ENCODE data around the gene MYL10. TPM values are rescaled to one million over a fixed set of nuclear protein-coding genes. Genes with fewer than 3 reads are reported as not detected.

The MYL10 gene
- total RNA-seq, 4 donors from 2014 or later = not detected

DNA sequence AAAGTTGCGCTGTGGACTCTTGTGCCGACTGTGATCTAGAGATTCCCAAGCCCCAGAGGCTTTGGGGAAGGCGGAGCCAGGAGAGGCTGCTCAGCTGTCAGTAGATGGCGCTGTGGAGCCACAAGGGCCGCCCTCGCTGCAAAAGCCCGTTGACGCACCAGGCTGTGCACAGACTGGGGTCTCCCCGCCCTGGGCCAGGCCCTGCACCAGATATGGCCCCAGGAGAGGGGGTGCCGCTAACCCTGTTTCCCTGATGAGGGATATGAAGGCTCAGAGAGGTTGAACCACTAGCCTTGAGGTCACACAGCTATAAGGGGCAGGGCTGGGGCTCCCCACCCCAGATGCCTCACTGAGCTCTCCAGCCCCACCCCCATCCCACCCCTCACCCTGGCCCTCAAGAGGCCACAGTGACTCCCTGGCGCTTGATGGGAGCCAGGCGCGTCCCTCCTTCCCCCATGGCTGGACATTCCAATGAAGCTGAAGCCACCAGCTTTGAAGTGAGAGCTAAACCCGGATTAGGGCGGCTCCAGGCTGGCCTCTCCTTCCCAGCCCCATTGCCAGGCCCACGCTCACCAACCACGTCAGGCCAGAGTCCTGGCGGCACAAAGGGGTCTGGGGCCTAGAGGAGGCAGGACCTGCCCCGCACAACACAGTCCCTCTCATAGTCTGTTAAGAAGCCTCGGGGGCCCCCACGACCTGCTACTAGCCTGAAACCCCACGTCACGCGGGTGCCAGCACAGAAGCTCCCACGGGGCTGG lies 26.4 kb downstream of the MYL10 start:
- DNase-seq = peak; percentile 83
- in situ Hi-C loops (cut with MboI; ENCODE audit: low pct_ligation_motif_present in 1 of 4, low pct_unique_long_range_greater_than_20kb in 1 of 4, low sequenced_read_pairs in 3 of 4) (no loop called here), intact Hi-C loops (cut with DNase I; ENCODE audit: low total_unique reads) (loop anchor here (2.0 kb wide), 1 partner anchor 668 kb away; no protein-coding TSS in a partner anchor)
- Histone ChIP-seq H3K27me3 (no peaks in the 10 kb centered on the region), H3K4me3 (no peak overlapping the region), H3K9me3 (no peaks in the 10 kb centered on the region), H3K4me1 (peaks cover 3 to 16% (median 14%) of the 10 kb centered on the region in 4 donors), H3K36me3 (no peaks in the 10 kb centered on the region), H3K27ac (no peak overlapping the region)
- TF ChIP-seq POLR2A (IDR thresholded peaks at IDR 0.05) (no peak), EP300 (IDR thresholded peaks at IDR 0.05; ENCODE audit: low read depth) (no peak)
- TF ChIP-seq, protein P1, sequence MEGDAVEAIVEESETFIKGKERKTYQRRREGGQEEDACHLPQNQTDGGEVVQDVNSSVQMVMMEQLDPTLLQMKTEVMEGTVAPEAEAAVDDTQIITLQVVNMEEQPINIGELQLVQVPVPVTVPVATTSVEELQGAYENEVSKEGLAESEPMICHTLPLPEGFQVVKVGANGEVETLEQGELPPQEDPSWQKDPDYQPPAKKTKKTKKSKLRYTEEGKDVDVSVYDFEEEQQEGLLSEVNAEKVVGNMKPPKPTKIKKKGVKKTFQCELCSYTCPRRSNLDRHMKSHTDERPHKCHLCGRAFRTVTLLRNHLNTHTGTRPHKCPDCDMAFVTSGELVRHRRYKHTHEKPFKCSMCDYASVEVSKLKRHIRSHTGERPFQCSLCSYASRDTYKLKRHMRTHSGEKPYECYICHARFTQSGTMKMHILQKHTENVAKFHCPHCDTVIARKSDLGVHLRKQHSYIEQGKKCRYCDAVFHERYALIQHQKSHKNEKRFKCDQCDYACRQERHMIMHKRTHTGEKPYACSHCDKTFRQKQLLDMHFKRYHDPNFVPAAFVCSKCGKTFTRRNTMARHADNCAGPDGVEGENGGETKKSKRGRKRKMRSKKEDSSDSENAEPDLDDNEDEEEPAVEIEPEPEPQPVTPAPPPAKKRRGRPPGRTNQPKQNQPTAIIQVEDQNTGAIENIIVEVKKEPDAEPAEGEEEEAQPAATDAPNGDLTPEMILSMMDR (IDR thresholded peaks at IDR 0.05) = peak; percentile 72 to 92 (median 82)
- WGBS, 2 donors (ENCODE audit: low coverage in 1 of 2) = 64% methylated on average over 18 of the region's 25 CpGs; no CpG with 5 or more reads in 1 of the 2 donors

DNA sequence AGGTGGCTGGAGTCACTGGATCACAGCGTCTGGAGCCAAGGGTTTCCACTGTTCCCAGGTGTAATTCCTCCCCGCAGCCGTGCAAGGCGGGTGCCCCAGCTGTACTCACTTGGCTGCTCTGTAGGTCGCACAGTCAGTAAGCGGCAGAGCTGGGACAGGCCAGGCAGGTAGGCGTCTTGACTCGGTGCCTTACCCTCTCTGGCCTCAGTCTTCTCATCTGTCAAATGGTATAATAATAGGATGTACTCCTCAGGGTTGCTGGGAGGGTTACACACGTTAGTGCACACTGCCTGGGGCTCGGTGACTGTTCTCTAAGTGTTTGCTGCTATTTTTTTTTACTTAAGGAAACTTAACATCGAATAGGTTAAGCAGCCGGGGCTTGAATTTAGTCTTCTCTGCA lies 27.0 kb downstream of the MYL10 start:
- Histone ChIP-seq H3K27me3 (no peaks in the 10 kb centered on the region), H3K4me1 (peaks cover 3 to 16% (median 14%) of the 10 kb centered on the region in 4 donors), H3K27ac (no peak overlapping the region), H3K36me3 (no peaks in the 10 kb centered on the region), H3K9me3 (no peaks in the 10 kb centered on the region), H3K4me3 (no peak overlapping the region)
- WGBS, 2 donors (ENCODE audit: low coverage in 1 of 2) = 50 to 62% methylated on average over 2 to 11 of the region's 12 CpGs
- DNase-seq = no peak
- in situ Hi-C loops (cut with MboI; ENCODE audit: low pct_ligation_motif_present in 1 of 4, low pct_unique_long_range_greater_than_20kb in 1 of 4, low sequenced_read_pairs in 3 of 4) (no loop called here), intact Hi-C loops (cut with DNase I; ENCODE audit: low total_unique reads) (loop anchor here (2.0 kb wide), 1 partner anchor 669 kb away; no protein-coding TSS in a partner anchor)
- TF ChIP-seq, protein P1 (IDR thresholded peaks at IDR 0.05) = no peak
- no peak for TF ChIP-seq POLR2AphosphoS5 (IDR thresholded peaks at IDR 0.05)
- TF ChIP-seq POLR2A (IDR thresholded peaks at IDR 0.05) = no peak
- TF ChIP-seq EP300 (IDR thresholded peaks at IDR 0.05; ENCODE audit: low read depth) = no peak

DNA sequence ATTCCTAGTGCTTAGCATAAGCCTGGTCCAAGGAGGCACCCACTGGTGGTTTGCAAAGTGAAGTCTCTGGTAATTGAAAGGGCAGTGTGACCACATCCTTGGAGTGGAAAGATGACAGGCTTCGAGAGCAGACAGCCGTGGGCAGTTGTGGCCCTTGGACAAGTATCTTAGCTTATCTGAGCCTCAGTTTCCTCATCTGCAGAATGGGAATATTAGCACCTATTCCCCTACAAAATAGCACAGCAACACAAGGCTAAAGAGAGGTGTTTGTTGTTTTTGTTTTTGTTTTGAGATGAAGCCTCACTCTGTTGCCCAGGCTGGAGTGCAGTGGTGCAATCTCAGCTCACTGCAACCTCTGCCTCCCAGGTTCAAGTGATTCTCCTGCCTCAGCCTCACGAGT lies 29.3 kb downstream of the MYL10 start:
- WGBS, 2 donors (ENCODE audit: low coverage in 1 of 2) = 82% methylated on average over 3 of the region's 3 CpGs; no CpG with 5 or more reads in 1 of the 2 donors
- Histone ChIP-seq H3K27me3 (no peaks in the 10 kb centered on the region), H3K27ac (no peak overlapping the region), H3K4me3 (no peak overlapping the region), H3K4me1 (peaks cover 3 to 16% (median 14%) of the 10 kb centered on the region in 4 donors), H3K36me3 (no peaks in the 10 kb centered on the region), H3K9me3 (no peaks in the 10 kb centered on the region)
- no peak for DNase-seq
- in situ Hi-C loops (cut with MboI; ENCODE audit: low pct_ligation_motif_present in 1 of 4, low pct_unique_long_range_greater_than_20kb in 1 of 4, low sequenced_read_pairs in 3 of 4) (no loop called here), intact Hi-C loops (cut with DNase I; ENCODE audit: low total_unique reads) (no loop called here)
- TF ChIP-seq EP300 (IDR thresholded peaks at IDR 0.05; ENCODE audit: low read depth) = no peak
- TF ChIP-seq, protein P1 (IDR thresholded peaks at IDR 0.05) = no peak

DNA sequence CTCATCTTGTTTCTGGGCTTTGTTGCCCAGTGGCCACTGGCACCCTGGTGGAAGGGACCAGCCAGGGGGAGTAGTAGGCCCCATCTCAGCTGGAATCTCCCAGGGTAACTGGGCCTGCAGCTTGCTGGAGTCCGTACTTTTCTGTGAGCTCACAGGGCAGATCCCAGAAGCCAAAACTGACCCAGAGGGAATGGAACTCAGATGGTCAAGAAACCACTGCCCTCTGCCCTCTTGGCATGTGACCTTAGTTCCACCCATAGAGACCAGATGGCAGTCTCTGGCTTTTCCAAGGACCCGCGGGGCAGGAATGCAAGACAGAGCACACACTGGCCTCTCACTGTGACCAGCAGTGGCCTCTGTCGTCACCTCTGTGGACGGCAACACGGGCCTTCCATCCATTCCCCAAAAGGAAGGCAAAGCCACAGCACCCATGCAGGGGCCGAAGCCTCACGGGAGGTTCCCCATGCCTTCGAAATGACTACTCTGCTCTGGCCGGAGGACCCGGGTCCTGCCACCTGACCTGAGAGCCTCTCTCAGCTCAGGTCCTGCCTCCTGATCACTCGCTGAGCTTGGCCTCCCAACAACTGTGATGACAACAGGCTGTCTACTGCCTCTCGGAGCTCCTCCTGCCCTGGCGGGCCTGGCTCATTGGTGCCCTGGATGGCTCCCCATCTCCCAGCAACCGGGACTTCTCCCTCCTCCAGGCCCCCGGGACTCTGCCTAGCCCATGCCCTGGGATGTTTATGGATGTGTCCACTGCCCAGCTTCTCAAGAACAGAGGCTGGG lies 29.9 kb downstream of the MYL10 start:
- Histone ChIP-seq H3K4me1 (peaks cover 3 to 16% (median 14%) of the 10 kb centered on the region in 4 donors), H3K36me3 (no peaks in the 10 kb centered on the region), H3K4me3 (no peak overlapping the region), H3K27ac (peak overlapping the region in 3 of 4 donors; percentile 25 to 55 (median 46)), H3K27me3 (no peaks in the 10 kb centered on the region), H3K9me3 (no peaks in the 10 kb centered on the region)
- intact Hi-C loops (cut with DNase I; ENCODE audit: low total_unique reads) (no loop called here), in situ Hi-C loops (cut with MboI; ENCODE audit: low pct_ligation_motif_present in 1 of 4, low pct_unique_long_range_greater_than_20kb in 1 of 4, low sequenced_read_pairs in 3 of 4) (no loop called here)
- no peak for DNase-seq
- 85% methylated on average over 14 of the region's 16 CpGs; no CpG with 5 or more reads in 1 of the 2 donors for WGBS, 2 donors (ENCODE audit: low coverage in 1 of 2)
- no peak for TF ChIP-seq POLR2AphosphoS5 (IDR thresholded peaks at IDR 0.05)
- TF ChIP-seq, protein P1 (IDR thresholded peaks at IDR 0.05) = no peak
- no peak for TF ChIP-seq EP300 (IDR thresholded peaks at IDR 0.05; ENCODE audit: low read depth)
- no peak for TF ChIP-seq POLR2A (IDR thresholded peaks at IDR 0.05)

Data from transverse colon (tissue), 4 donors.